ENCODE data around the gene TCF7L2. TPM values are rescaled to one million over a fixed set of nuclear protein-coding genes. Genes with fewer than 3 reads are reported as not detected.
A peak's percentile ranks its signal among the peaks of the same experiment; 100 is the strongest.

TCF7L2 gene
- 10 to 100 TPM in 1 of 4 donors, 1 to 10 TPM in 3; 4.0 to 13.2 (median 6.4) TPM for total RNA-seq

- H3K27ac ChIP-seq: peak within 1 kb of the TSS; percentile 95 to 97 (median 97)
- no peaks in the 10 kb centered on the region for H3K36me3 ChIP-seq
- peaks cover 0 to 7% (median 0%) of the 10 kb centered on the region in 4 donors for H3K27me3 ChIP-seq
- H3K4me1 ChIP-seq: peaks cover 10 to 52% (median 19%) of the 10 kb centered on the region in 3 donors
- WGBS, 2 donors: 1% methylated on average over 34 to 39 of the region's 39 CpGs
- TF ChIP-seq POLR2A (IDR thresholded peaks at IDR 0.05) (peak in 2 of 4 donors; percentile 44 to 63), CTCF (IDR thresholded peaks at IDR 0.05) (no peak)
- H3K9me3 ChIP-seq: no peaks in the 10 kb centered on the region
- DNase-seq: peak; percentile 79
- peak within 1 kb of the TSS; percentile 73 to 87 (median 80) for H3K4me3 ChIP-seq
- intact Hi-C loops (cut with DNase I): loop anchor here (10.0 kb wide), 1 partner anchor 175 kb away; no protein-coding TSS in a partner anchor
Measured at GRCh38 chr10:112949875-112950507, at the start of gene TCF7L2. Gene TCF7L2, plus strand, starts transcription at chr10:112950247. Its CDS starts 510 bp downstream, at chr10:112950757.

GRCh38 chr10:112902730-112903129 lies 47.3 kb upstream of the TCF7L2 start:
- no peaks in the 10 kb centered on the region for H3K27me3 ChIP-seq
- TF ChIP-seq POLR2A (IDR thresholded peaks at IDR 0.05) (no peak), CTCF (IDR thresholded peaks at IDR 0.05) (no peak)

GRCh38 chr10:112904000-112904399 lies 46.0 kb upstream of the TCF7L2 start:
- Histone ChIP-seq H3K27ac (no peak overlapping the region), H3K4me1 (peaks cover 0 to under 1% (median 0%) of the 10 kb centered on the region in 3 donors), H3K4me3 (no peak overlapping the region), H3K36me3 (no peaks in the 10 kb centered on the region), H3K27me3 (no peaks in the 10 kb centered on the region), H3K9me3 (no peaks in the 10 kb centered on the region)
- no peak for TF ChIP-seq POLR2A (IDR thresholded peaks at IDR 0.05)
- no peak for TF ChIP-seq CTCF (IDR thresholded peaks at IDR 0.05)
- intact Hi-C loops (cut with DNase I): no loop called here
- DNase-seq: no peak
- WGBS, 2 donors: 54 to 58% methylated on average over 2 of the region's 2 CpGs

More at GRCh38 chr10:112902730-112903129, 47.3 kb upstream of the TCF7L2 start:
- Histone ChIP-seq H3K9me3 (no peaks in the 10 kb centered on the region), H3K4me3 (no peak overlapping the region), H3K36me3 (no peaks in the 10 kb centered on the region), H3K27ac (no peak overlapping the region), H3K4me1 (peaks cover 0 to 8% (median 0%) of the 10 kb centered on the region in 3 donors)
- intact Hi-C loops (cut with DNase I): no loop called here
- DNase-seq: no peak
- 100% methylated on average over 1 of the region's 1 CpG for WGBS, 2 donors

- intact Hi-C loops (cut with DNase I): no loop called here
- TF ChIP-seq POLR2A (IDR thresholded peaks at IDR 0.05) (no peak), CTCF (IDR thresholded peaks at IDR 0.05) (no peak)
- H3K4me1 ChIP-seq: peaks cover 0 to 5% (median 0%) of the 10 kb centered on the region in 3 donors
- WGBS, 2 donors: 85 to 89% methylated on average over 4 to 5 of the region's 8 CpGs
- no peaks in the 10 kb centered on the region for H3K27me3 ChIP-seq
- no peak for DNase-seq
- no peaks in the 10 kb centered on the region for H3K36me3 ChIP-seq
- H3K4me3 ChIP-seq: no peak overlapping the region
- no peaks in the 10 kb centered on the region for H3K9me3 ChIP-seq
- H3K27ac ChIP-seq: no peak overlapping the region
Measured at GRCh38 chr10:112906945-112907344, 43.1 kb upstream of the TCF7L2 start.

GRCh38 chr10:112907893-112908292 lies 42.2 kb upstream of the TCF7L2 start:
- no peak overlapping the region for H3K27ac ChIP-seq
- WGBS, 2 donors: 84 to 86% methylated on average over 6 of the region's 6 CpGs
- TF ChIP-seq POLR2A (IDR thresholded peaks at IDR 0.05) (no peak), CTCF (IDR thresholded peaks at IDR 0.05) (no peak)
- DNase-seq: no peak
- no peak overlapping the region for H3K4me3 ChIP-seq
- intact Hi-C loops (cut with DNase I): no loop called here
- H3K27me3 ChIP-seq: no peaks in the 10 kb centered on the region
- peaks cover 0 to 5% (median 0%) of the 10 kb centered on the region in 3 donors for H3K4me1 ChIP-seq
- H3K36me3 ChIP-seq: no peaks in the 10 kb centered on the region
- no peaks in the 10 kb centered on the region for H3K9me3 ChIP-seq
